Testis (tissue), 3 donors: ENCODE results near the gene RASAL3. TPM values are rescaled to one million over a fixed set of nuclear protein-coding genes. Genes with fewer than 3 reads are reported as not detected.

ENCODE experiments used
- DNase-seq: peaks from one replicate; pipeline ENCODE4 v3.0.0-alpha.2; 2019
- H3K27ac ChIP-seq, 2 donors: fragments of 200-600 bp; sonication (generic); one replicate each; pipeline ENCODE4 v1.5.1; 2019
- H3K27me3 ChIP-seq: fragments of 200-600 bp; sonication (generic); one replicate; pipeline ENCODE4 v1.5.1; 2019
- H3K36me3 ChIP-seq: fragments of 200-600 bp; sonication (generic); one replicate; pipeline ENCODE4 v1.5.1; 2017; ENCODE audit warnings: low read depth; ENCODE audit errors: missing control alignments
- H3K4me1 ChIP-seq: fragments of 200-600 bp; sonication (generic); one replicate; pipeline ENCODE4 v1.5.1; 2019
- H3K4me3 ChIP-seq, 2 donors: fragments of 200-600 bp; sonication (generic); one replicate each; pipeline ENCODE4 v1.5.1; 2017 to 2019
- H3K9me3 ChIP-seq: fragments of 200-600 bp; sonication (generic); one replicate; pipeline ENCODE4 v1.5.1; 2017
- POLR2A ChIP-seq: fragments of 450-650 bp; IDR thresholded peaks from one replicate; pipeline ENCODE4 v1.6.1; 2017; ENCODE audit warnings: antibody characterized with exemption, mild to moderate bottlenecking, moderate library complexity
- WGBS, 2 donors: methylation state at CpG; one replicate each; pipeline ENCODE4 v1.1.5; 2018; 5-methylcytosine and 5-hydroxymethylcytosine counted together
- intact Hi-C: fragments of 100-400 bp; cut with DNase I; formaldehyde crosslinking; loops from one replicate; pipeline ENCODE4 v1.15.1; 2023; ENCODE audit warnings: low total_unique reads
- polyA plus RNA-seq: library from polyadenylated mRNA; stranded (reverse); fragments of 350-450 nt; fragmentation: Illumina TruSeq; extraction: RNeasy Lipid Tissue Mini Kit (QIAGEN cat#74804); gene quantifications from one replicate; pipeline ENCODE4 v1.2.3, GENCODE V29; 2014; ENCODE audit warnings: low read depth, low replicate concordance; ENCODE audit not compliant: insufficient read depth
- total RNA-seq, 2 donors: library from RNA; depleted of rRNA; stranded (reverse); fragments of >200 nt; gene quantifications; one replicate each; pipeline ENCODE4 v1.2.3, GENCODE V29; 2016
- TF ChIP-seq, protein P1 (sequence below), 3 experiments: fragments of 450-650 bp in 2 of 3; fragments of 200-600 bp in 1 of 3; sonication (generic) in 1 of 3; IDR thresholded peaks; one replicate each; pipeline ENCODE4 v1.5.1; 2016 to 2019; ENCODE audit warnings: antibody characterized with exemption in 3 of 3, mild to moderate bottlenecking in 2 of 3, moderate library complexity in 1 of 3

Gene RASAL3
- total and polyA plus RNA-seq, 3 donors from 2014 or later, result 1.4 to 2.7 (median 2.0) TPM

DNA sequence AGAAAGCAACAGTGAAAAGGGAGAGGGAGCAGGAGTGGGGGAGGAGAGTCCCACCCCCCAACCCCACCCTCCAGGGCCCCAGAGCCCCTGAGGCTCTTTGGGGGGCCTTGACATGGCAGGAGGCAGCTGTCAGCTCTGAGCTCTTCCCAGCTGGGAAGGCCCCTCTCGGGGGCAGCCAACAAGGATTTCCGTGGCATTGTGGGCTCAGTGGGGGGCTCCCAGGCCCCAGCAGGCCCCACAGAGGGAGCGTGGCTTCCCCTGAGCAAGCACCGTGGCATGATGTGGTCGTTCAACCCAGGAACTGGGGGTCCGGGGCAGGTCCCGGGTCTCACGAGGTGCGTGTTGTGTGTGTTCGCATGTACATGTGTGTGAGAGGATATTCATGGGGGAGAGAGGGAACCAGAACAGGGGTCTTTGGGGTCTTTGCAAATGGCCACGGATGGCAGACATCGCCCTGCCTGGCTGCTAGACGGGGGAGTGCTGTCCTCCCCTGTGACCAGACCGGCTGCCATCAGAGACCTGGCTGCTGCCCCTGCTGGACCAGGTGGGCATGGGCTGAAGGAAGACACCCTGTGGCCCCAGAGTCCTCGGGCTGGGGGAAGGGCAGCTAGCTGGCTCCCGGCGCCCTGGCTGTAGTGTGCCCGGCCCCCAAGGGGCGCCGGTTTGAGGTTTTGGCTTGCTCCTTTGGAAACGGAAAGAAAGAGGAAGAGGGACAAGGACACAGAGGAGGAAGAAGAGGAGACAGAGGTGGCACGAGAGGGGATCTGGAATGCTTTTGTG is 41.9 kb downstream of the RASAL3 start:
- peaks cover 7% of the 10 kb centered on the region for H3K4me1 ChIP-seq
- intact Hi-C loops, result no loop called here
- no peaks in the 10 kb centered on the region for H3K27me3 ChIP-seq
- DNase-seq, result no peak
- H3K36me3 ChIP-seq, result no peaks in the 10 kb centered on the region
- H3K9me3 ChIP-seq, result no peaks in the 10 kb centered on the region
- no peak overlapping the region for H3K4me3 ChIP-seq
- H3K27ac ChIP-seq, result no peak overlapping the region
- no peak for TF ChIP-seq POLR2A
- TF ChIP-seq, protein P1, sequence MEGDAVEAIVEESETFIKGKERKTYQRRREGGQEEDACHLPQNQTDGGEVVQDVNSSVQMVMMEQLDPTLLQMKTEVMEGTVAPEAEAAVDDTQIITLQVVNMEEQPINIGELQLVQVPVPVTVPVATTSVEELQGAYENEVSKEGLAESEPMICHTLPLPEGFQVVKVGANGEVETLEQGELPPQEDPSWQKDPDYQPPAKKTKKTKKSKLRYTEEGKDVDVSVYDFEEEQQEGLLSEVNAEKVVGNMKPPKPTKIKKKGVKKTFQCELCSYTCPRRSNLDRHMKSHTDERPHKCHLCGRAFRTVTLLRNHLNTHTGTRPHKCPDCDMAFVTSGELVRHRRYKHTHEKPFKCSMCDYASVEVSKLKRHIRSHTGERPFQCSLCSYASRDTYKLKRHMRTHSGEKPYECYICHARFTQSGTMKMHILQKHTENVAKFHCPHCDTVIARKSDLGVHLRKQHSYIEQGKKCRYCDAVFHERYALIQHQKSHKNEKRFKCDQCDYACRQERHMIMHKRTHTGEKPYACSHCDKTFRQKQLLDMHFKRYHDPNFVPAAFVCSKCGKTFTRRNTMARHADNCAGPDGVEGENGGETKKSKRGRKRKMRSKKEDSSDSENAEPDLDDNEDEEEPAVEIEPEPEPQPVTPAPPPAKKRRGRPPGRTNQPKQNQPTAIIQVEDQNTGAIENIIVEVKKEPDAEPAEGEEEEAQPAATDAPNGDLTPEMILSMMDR (IDR thresholded peaks at IDR 0.05), result no peak
- 89 to 93% methylated on average over 18 to 22 of the region's 22 CpGs for WGBS, 2 donors

DNA sequence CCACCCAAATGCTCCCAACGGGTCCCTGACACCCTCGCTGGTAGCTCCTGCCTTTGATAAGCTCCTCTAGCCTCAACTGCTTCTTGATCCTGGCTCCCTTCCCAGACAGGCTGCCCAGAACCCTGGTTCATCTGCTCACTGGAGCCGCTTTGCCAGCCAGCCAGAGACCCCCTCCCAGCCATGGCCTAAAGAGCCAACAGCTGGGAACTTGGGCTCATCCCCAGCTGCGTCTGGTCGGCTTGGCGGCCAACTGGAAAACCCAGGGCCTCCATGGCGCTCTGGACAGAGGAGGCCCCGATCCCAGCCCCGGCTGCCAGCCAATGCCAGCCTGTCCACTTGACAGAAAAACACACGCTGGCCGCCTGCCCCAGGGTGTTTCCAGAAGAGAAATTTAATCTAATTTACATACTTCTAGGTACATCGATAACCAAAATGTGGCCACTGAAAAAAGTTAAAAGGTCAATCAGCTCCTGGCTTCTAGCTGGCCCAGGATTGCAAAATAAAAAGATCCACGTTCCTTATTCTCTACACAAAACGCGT is 42.6 kb downstream of the RASAL3 start:
- Histone ChIP-seq H3K9me3 (no peaks in the 10 kb centered on the region), H3K36me3 (no peaks in the 10 kb centered on the region), H3K27me3 (no peaks in the 10 kb centered on the region), H3K4me3 (no peak overlapping the region), H3K27ac (no peak overlapping the region), H3K4me1 (peaks cover 12% of the 10 kb centered on the region)
- TF ChIP-seq, protein P1 (IDR thresholded peaks at IDR 0.05), result no peak
- TF ChIP-seq POLR2A, result no peak
- no peak for DNase-seq
- intact Hi-C loops, result no loop called here
- 65 to 73% methylated on average over 14 to 15 of the region's 15 CpGs for WGBS, 2 donors

DNA sequence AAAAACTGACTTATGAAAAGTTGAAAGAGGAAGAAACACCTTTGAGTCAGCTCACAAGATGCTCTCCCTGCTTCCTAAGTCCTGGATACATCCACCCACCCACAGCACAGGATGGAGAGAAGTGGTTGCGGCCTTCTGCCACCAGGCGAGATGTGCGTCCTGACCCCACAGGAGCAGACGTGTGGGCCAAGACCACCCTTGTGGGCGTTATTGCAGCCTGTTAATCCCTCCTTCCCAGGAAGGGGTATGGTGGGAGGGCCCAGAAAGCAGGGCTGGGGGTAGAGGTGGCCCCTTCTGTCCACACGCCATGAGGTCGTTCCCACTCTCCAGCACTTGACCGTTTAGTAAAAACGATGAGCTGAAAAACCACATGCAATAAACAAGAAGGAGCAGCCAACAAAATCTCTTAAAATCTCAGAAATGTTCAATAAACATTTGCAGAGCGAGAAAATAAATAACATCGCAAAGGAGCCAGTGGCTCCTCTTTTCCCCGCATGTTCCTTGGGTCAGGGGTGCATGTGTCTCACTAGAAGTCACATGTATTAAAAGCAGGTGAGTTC is 43.1 kb downstream of the RASAL3 start:
- intact Hi-C loops, result no loop called here
- TF ChIP-seq, protein P1 (IDR thresholded peaks at IDR 0.05), result no peak
- no peaks in the 10 kb centered on the region for H3K36me3 ChIP-seq
- WGBS, 2 donors, result 78 to 82% methylated on average over 11 to 12 of the region's 12 CpGs
- no peak overlapping the region for H3K27ac ChIP-seq
- H3K4me1 ChIP-seq, result peaks cover 12% of the 10 kb centered on the region
- H3K4me3 ChIP-seq, result no peak overlapping the region
- no peaks in the 10 kb centered on the region for H3K9me3 ChIP-seq
- DNase-seq, result no peak
- H3K27me3 ChIP-seq, result no peaks in the 10 kb centered on the region

DNA sequence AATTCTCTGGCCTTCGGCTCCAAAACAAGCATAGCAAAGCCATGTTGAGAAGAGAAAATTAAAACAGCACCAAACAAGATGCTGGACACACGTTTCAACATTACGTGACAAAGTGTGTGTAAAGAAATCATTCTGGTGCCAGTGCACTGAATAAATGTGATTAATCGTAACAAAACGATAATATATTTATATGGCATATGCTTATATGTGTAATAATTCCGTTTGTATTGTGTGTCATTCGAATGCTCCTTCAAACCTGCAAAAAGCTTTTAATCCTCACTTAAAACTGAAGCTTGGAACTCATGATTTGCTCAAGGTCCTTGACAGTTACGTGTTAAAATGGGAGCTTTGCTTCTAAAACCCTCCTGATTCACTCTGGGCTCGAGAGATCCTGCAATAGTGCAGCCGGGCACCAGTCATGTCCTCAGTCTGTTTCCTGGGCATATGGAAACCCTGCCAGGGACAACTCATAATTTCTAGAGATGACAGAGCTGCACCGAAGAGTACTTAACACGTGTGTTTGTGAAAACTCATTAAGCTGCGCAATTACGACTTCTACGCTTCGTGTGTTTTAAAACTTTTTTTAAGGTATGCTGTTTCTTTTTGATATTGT is 44.8 kb downstream of the RASAL3 start:
- Histone ChIP-seq H3K27ac (peak overlapping the region in 1 of 2 donors; percentile 5), H3K27me3 (no peaks in the 10 kb centered on the region), H3K9me3 (no peaks in the 10 kb centered on the region), H3K4me1 (peaks cover 12% of the 10 kb centered on the region), H3K4me3 (peak overlapping the region; percentile 98), H3K36me3 (no peaks in the 10 kb centered on the region)
- DNase-seq, result no peak
- 16 to 23% methylated on average over 16 of the region's 16 CpGs for WGBS, 2 donors
- intact Hi-C loops, result no loop called here
- no peak for TF ChIP-seq POLR2A
- TF ChIP-seq, protein P1 (IDR thresholded peaks at IDR 0.05), result no peak
